ENCODE measurements around the gene RBMS1.

Gene RBMS1

GRCh38 chr2:160294889-160295288 lies 198.7 kb downstream of the RBMS1 start:
- no peak for DNase-seq

- DNase-seq: no peak
These were observed 199.2 kb downstream of the RBMS1 start for GRCh38 chr2:160294339-160294803.

GRCh38 chr2:160293391-160294091 lies 200.1 kb downstream of the RBMS1 start:
- DNase-seq: no peak

GRCh38 chr2:160292225-160292624 lies 201.4 kb downstream of the RBMS1 start:
- no peak for DNase-seq

- DNase-seq: no peak
These were observed 202.2 kb downstream of the RBMS1 start for GRCh38 chr2:160291382-160291781.

GRCh38 chr2:160290598-160290997 lies 203.0 kb downstream of the RBMS1 start:
- DNase-seq: no peak

GRCh38 chr2:160289831-160290230 lies 203.8 kb downstream of the RBMS1 start:
- DNase-seq: no peak

- no peak for DNase-seq
These were observed 204.5 kb downstream of the RBMS1 start for GRCh38 chr2:160289126-160289525.

GRCh38 chr2:160288324-160288723 lies 205.3 kb downstream of the RBMS1 start:
- DNase-seq: no peak

- DNase-seq: no peak
These were observed 206.1 kb downstream of the RBMS1 start for GRCh38 chr2:160287476-160287875.

GRCh38 chr2:160286551-160286950 lies 207.1 kb downstream of the RBMS1 start:
- no peak for DNase-seq

GRCh38 chr2:160283675-160284074 lies 209.9 kb downstream of the RBMS1 start:
- no peak for DNase-seq

GRCh38 chr2:160282063-160282580 lies 211.5 kb downstream of the RBMS1 start:
- no peak for DNase-seq

- DNase-seq: no peak
These were observed 212.4 kb downstream of the RBMS1 start for GRCh38 chr2:160281213-160281612.

GRCh38 chr2:160279813-160280465 lies 213.7 kb downstream of the RBMS1 start:
- DNase-seq: no peak

GRCh38 chr2:160278879-160279177 lies 214.8 kb downstream of the RBMS1 start:
- DNase-seq: no peak

- no peak for DNase-seq
These were observed 215.3 kb downstream of the RBMS1 start for GRCh38 chr2:160278101-160278878.

GRCh38 chr2:160277151-160277550 lies 216.5 kb downstream of the RBMS1 start:
- no peak for DNase-seq

GRCh38 chr2:160275656-160276055 lies 218.0 kb downstream of the RBMS1 start:
- no peak for DNase-seq

GRCh38 chr2:160271171-160272086 lies 222.2 kb downstream of the RBMS1 start:
- DNase-seq: no peak

- DNase-seq: no peak
These were observed 223.0 kb downstream of the RBMS1 start for GRCh38 chr2:160270571-160271113.
